RWPE2 (cell line): ENCODE measurements around the gene ZDHHC4.

Experiments
- ATAC-seq: fragments of 200-7000 bp; cut with Tn5 transposase; 3 replicates; pipeline ENCODE4 v1.9.1; 2021; ENCODE audit warnings: low read depth
- DNase-seq: peaks from one replicate; pipeline ENCODE4 v3.0.0-alpha.2; 2020; ENCODE audit warnings: low spot score
- H3K27ac ChIP-seq: fragments of 450-650 bp; 2 replicates; pipeline ENCODE4 v1.5.1; 2017; ENCODE audit warnings: mild to moderate bottlenecking; ENCODE audit not compliant: poor library complexity, severe bottlenecking
- H3K27me3 ChIP-seq: fragments of 250-450 bp; sonication (Bioruptor Pico); 2 replicates; pipeline ENCODE4 v1.5.1; 2021; ENCODE audit warnings: mild to moderate bottlenecking, moderate library complexity; ENCODE audit not compliant: insufficient read depth, poor library complexity, severe bottlenecking
- H3K36me3 ChIP-seq: fragments of 250-450 bp; sonication (Bioruptor Pico); 2 replicates; pipeline ENCODE4 v1.5.1; 2020; ENCODE audit warnings: low read depth, mild to moderate bottlenecking, moderate library complexity
- H3K4me1 ChIP-seq: fragments of 250-450 bp; sonication (Bioruptor Pico); 2 replicates; pipeline ENCODE4 v1.5.1; 2021; ENCODE audit warnings: mild to moderate bottlenecking, moderate library complexity; ENCODE audit not compliant: insufficient read depth, poor library complexity, severe bottlenecking
- H3K4me3 ChIP-seq: fragments of 250-450 bp; sonication (Bioruptor Pico); 2 replicates; pipeline ENCODE4 v1.5.1; 2021; ENCODE audit warnings: mild to moderate bottlenecking, moderate library complexity; ENCODE audit not compliant: severe bottlenecking
- H3K9me3 ChIP-seq: fragments of 250-450 bp; sonication (Bioruptor Pico); 2 replicates; pipeline ENCODE4 v1.5.1; 2021; ENCODE audit warnings: mild to moderate bottlenecking, moderate library complexity; ENCODE audit not compliant: severe bottlenecking
- TF ChIP-seq, protein P1 (sequence below): fragments of 450-650 bp; IDR thresholded peaks from one replicate; pipeline ENCODE4 v1.5.1; 2017; ENCODE audit warnings: mild to moderate bottlenecking, moderate library complexity; ENCODE audit not compliant: poor library complexity, severe bottlenecking

The ZDHHC4 gene

DNA sequence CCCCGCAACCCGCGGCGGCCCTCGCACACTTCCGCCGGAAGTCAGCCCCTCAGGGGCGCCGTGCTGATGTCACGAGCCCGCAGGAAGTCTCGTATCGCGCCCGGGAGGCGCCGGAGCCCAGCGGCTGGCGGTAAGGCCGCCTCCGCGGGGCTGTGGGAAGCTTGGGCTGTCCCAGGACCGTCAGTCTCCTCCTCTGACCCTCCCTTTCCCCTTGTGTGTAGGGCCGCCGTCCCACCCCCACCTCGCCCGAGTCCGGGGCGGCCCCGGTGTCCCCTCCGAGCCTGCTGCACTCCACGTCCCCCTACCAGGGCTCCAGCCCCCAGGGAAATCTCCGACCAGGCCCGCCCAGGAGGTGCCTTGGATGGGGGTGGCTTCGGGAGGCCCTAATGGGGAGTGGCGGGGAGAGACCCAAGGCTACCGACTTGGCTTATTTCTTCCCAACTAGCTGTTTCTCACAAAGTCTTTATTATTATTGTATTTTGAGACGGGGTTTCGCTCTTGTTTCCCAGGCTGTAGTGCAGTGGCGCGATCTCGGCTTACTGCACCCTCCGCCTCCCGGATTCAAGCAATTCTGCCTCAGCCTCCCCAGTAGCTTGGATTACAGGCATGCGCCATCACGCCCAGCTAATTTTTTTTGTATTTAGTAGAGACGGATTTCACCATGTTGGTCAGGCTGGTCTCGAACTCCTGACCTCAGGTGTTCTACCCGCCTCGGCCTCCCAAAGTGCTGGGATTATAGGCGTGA lies at the start of gene ZDHHC4:
TSS of gene ZDHHC4 (plus strand) at position 86 of the 745 bp plus-strand sequence. CDS start 3,108 bp downstream, outside the sequence.
- DNase-seq: peak; percentile 86
- H3K4me1 ChIP-seq: no peaks in the 10 kb centered on the region
- peak; percentile 94 for ATAC-seq

DNA sequence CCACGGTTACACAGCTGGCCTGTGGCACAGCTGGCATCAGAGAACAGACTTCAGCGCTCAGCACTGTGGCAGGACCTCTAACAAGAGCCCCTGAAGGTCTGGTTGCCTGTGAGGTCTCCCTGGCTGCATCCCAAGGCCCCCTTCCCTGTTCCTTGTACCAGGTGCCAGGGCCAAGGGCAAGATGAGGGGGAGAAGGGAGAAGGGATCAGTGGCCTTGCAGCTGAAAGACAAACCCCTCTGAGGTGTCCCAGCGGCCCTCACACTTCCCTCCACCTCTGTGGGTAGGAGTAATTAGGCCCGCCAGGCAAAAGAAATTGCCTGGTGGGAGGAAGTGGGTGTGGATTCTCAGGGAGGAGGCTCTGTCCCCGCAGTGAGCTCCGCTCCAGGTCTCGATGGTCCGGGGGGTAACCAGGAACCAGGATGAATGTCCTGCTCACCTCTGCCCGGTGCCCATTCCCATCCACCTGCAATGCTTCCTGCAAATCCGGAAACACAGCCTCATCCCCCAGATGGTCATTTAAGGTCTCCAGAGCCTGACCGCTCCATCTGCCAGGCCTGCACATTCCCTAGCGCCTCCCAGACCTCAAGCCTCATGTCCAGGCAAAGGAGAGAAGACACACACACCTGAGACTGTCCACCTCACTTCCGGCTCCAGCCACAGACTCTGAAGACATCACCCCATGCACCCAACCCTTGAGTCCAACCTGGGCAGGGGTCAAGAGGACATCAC lies 48.7 kb upstream of the ZDHHC4 start:
- Histone ChIP-seq H3K36me3 (no peaks in the 10 kb centered on the region), H3K4me3 (no peak overlapping the region), H3K27me3 (peaks cover 27% of the 10 kb centered on the region), H3K4me1 (no peaks in the 10 kb centered on the region), H3K27ac (no peak overlapping the region), H3K9me3 (no peaks in the 10 kb centered on the region)
- ATAC-seq: no peak
- TF ChIP-seq, protein P1, sequence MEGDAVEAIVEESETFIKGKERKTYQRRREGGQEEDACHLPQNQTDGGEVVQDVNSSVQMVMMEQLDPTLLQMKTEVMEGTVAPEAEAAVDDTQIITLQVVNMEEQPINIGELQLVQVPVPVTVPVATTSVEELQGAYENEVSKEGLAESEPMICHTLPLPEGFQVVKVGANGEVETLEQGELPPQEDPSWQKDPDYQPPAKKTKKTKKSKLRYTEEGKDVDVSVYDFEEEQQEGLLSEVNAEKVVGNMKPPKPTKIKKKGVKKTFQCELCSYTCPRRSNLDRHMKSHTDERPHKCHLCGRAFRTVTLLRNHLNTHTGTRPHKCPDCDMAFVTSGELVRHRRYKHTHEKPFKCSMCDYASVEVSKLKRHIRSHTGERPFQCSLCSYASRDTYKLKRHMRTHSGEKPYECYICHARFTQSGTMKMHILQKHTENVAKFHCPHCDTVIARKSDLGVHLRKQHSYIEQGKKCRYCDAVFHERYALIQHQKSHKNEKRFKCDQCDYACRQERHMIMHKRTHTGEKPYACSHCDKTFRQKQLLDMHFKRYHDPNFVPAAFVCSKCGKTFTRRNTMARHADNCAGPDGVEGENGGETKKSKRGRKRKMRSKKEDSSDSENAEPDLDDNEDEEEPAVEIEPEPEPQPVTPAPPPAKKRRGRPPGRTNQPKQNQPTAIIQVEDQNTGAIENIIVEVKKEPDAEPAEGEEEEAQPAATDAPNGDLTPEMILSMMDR: no peak
- no peak for DNase-seq

More for the DNA sequence above, at the start of gene ZDHHC4:
- TF ChIP-seq, protein P1: no peak
- peaks cover 38% of the 10 kb centered on the region for H3K36me3 ChIP-seq
- peak within 1 kb of the TSS; percentile 71 for H3K4me3 ChIP-seq
- H3K9me3 ChIP-seq: no peaks in the 10 kb centered on the region
- H3K27ac ChIP-seq: peak within 1 kb of the TSS; percentile 54
- no peaks in the 10 kb centered on the region for H3K27me3 ChIP-seq

DNA sequence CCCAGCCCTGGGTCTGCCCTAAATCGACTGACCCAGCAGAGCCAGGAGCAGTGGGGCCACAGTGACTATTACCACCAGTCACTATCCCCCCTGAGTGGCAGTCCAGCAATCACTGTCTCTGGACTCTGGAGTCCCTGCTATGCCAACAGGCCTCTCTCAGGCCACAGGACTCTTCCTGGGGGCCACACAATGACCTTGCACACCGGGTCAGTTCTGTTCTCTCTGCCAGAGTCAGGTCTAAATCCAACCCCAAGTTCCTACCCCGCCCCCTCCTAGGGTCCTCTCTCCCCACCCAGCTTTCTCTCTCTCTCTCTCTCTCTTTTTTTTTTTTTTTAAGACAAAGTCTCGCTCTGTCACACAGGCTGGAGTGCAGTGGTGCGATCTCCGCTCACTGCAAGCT lies 47.6 kb upstream of the ZDHHC4 start:
- Histone ChIP-seq H3K27me3 (peaks cover 27% of the 10 kb centered on the region), H3K9me3 (no peaks in the 10 kb centered on the region), H3K4me1 (no peaks in the 10 kb centered on the region), H3K27ac (no peak overlapping the region), H3K4me3 (no peak overlapping the region), H3K36me3 (no peaks in the 10 kb centered on the region)
- TF ChIP-seq, protein P1: no peak
- DNase-seq (no peak), ATAC-seq (no peak)

DNA sequence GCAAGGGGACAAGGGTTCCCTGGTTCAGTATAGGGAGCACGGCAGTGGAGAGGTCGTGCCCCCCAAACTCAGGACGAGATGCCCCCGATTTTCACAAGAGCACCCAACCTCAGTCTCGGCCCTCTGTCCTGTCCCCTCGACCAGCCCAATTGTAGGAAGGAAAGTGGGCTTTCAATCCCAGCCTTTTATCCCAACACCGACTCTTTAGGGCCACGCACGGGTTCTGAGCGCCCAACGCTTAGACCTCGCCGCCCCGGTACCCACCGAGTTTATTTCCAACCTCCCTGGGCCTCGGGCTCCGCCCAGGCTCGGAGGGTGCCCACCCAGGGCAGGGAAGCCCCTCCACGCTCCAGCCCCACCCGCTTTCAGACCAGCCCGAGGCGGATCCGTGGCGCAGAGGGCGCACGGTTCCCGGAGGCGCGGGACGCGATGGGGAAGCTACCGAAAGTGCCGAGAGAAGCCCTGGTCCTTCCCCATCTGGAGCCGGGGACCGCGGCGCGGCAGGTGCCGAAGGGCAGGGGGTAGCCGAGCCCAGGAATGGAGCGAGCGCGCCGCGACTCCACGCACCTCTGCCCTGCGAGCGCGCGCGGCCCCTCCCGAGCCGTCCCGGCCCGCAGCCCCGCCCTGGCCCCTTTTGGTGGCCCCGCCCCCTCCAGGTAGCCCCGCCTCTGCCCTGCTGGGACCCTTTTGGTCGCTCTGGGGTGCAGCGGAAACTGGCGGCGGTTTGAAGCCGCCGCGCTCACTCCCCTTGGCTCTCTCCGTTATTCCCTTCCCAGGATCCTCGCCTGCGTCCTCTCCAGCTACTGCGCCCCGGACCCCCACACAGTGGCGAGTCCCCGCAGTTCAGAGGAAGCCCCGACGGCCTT lies 46.4 kb upstream of the ZDHHC4 start:
- no peaks in the 10 kb centered on the region for H3K4me1 ChIP-seq

More for the DNA sequence above, 46.4 kb upstream of the ZDHHC4 start:
- peaks cover 27% of the 10 kb centered on the region for H3K27me3 ChIP-seq
- ATAC-seq: peak; percentile 65
- TF ChIP-seq, protein P1: no peak
- H3K27ac ChIP-seq: no peak overlapping the region
- no peaks in the 10 kb centered on the region for H3K9me3 ChIP-seq
- H3K36me3 ChIP-seq: no peaks in the 10 kb centered on the region
- no peak for DNase-seq
- peak overlapping the region; percentile 50 for H3K4me3 ChIP-seq
